ENCODE results near the gene ARHGEF39. TPM values are rescaled to one million over a fixed set of nuclear protein-coding genes. Genes with fewer than 3 reads are reported as not detected.

The ARHGEF39 gene
- total RNA-seq, 1 donor: 0.36 TPM

GRCh38 chr9:35673132-35674024, 8.4 kb upstream of the ARHGEF39 start, which contains the start of gene CA9:
CA9 (plus strand) TSS chr9:35673928; CDS start chr9:35673960, 32 bp downstream.
- Histone ChIP-seq H3K27ac (ENCODE audit: low read depth, low read length) (no peak within 1 kb of the TSS), H3K4me2 (ENCODE audit: insufficient read depth, low read length) (no peak within 1 kb of the TSS), H3K79me2 (ENCODE audit: insufficient read depth, low read length) (no peaks in the 10 kb centered on the region), H3K9me3 (ENCODE audit: low read depth, low read length) (no peaks in the 10 kb centered on the region), H3K4me1 (ENCODE audit: insufficient read depth, low read length) (no peaks in the 10 kb centered on the region), H2AFZ (ENCODE audit: low read length) (no peak within 1 kb of the TSS), H3K27me3 (ENCODE audit: insufficient read depth, low read length) (peaks cover 15% of the 10 kb centered on the region), H3K4me3 (ENCODE audit: insufficient read depth, low read length) (no peak within 1 kb of the TSS), H4K20me1 (ENCODE audit: insufficient read depth, low read length) (no peaks in the 10 kb centered on the region), H3K36me3 (ENCODE audit: insufficient read depth, low read length) (no peaks in the 10 kb centered on the region)
- peak; percentile 80 for DNase-seq (ENCODE audit: insufficient read length, low spot score, missing footprints)
- TF ChIP-seq CTCF (IDR thresholded peaks at IDR 0.05; ENCODE audit: extremely low read depth, low read depth, low read length): no peak

- H3K4me2 ChIP-seq (ENCODE audit: insufficient read depth, low read length): no peak overlapping the region
- H4K20me1 ChIP-seq (ENCODE audit: insufficient read depth, low read length): no peaks in the 10 kb centered on the region
- H3K9me3 ChIP-seq (ENCODE audit: low read depth, low read length): no peaks in the 10 kb centered on the region
These were observed 4.5 kb upstream of the ARHGEF39 start for GRCh38 chr9:35669331-35670145.

DNA sequence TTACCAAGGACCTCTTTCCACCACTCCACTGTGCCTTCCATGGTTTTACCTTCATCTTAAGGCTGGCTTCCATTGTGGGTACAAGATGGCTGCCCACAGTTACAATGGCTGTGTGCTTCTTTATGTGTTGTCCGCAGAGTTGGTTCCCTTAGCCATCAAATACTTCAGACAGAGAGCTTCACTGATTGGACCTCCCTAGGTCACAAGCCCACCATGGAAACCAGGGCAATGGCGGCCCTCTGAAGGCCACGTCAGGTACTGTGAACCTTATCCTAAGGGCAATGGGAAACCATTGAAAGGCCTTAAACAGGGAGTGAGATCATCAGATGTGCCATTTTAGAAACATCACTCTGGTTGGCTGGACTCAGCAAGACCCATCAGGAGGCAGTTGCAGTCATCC, 2.9 kb upstream of the ARHGEF39 start:
- TF ChIP-seq CTCF (IDR thresholded peaks at IDR 0.05; ENCODE audit: extremely low read depth, low read depth, low read length): no peak
- no peaks in the 10 kb centered on the region for H3K27me3 ChIP-seq (ENCODE audit: insufficient read depth, low read length)
- no peaks in the 10 kb centered on the region for H3K9me3 ChIP-seq (ENCODE audit: low read depth, low read length)
- H3K4me2 ChIP-seq (ENCODE audit: insufficient read depth, low read length): no peak overlapping the region
- no peaks in the 10 kb centered on the region for H3K79me2 ChIP-seq (ENCODE audit: insufficient read depth, low read length)
- no peak overlapping the region for H3K4me3 ChIP-seq (ENCODE audit: insufficient read depth, low read length)
- no peak overlapping the region for H3K27ac ChIP-seq (ENCODE audit: low read depth, low read length)
- no peaks in the 10 kb centered on the region for H3K36me3 ChIP-seq (ENCODE audit: insufficient read depth, low read length)
- H2AFZ ChIP-seq (ENCODE audit: low read length): no peak overlapping the region
- H3K4me1 ChIP-seq (ENCODE audit: insufficient read depth, low read length): peaks cover 15% of the 10 kb centered on the region
- DNase-seq (ENCODE audit: insufficient read length, low spot score, missing footprints): no peak
- H4K20me1 ChIP-seq (ENCODE audit: insufficient read depth, low read length): no peaks in the 10 kb centered on the region

More at GRCh38 chr9:35669331-35670145, 4.5 kb upstream of the ARHGEF39 start:
- no peak for DNase-seq (ENCODE audit: insufficient read length, low spot score, missing footprints)
- Histone ChIP-seq H3K79me2 (ENCODE audit: insufficient read depth, low read length) (no peaks in the 10 kb centered on the region), H3K4me3 (ENCODE audit: insufficient read depth, low read length) (no peak overlapping the region), H2AFZ (ENCODE audit: low read length) (no peak overlapping the region), H3K36me3 (ENCODE audit: insufficient read depth, low read length) (no peaks in the 10 kb centered on the region), H3K4me1 (ENCODE audit: insufficient read depth, low read length) (peaks cover 7% of the 10 kb centered on the region), H3K27ac (ENCODE audit: low read depth, low read length) (no peak overlapping the region), H3K27me3 (ENCODE audit: insufficient read depth, low read length) (peaks cover 8% of the 10 kb centered on the region)
- TF ChIP-seq CTCF (IDR thresholded peaks at IDR 0.05; ENCODE audit: extremely low read depth, low read depth, low read length): no peak

DNA sequence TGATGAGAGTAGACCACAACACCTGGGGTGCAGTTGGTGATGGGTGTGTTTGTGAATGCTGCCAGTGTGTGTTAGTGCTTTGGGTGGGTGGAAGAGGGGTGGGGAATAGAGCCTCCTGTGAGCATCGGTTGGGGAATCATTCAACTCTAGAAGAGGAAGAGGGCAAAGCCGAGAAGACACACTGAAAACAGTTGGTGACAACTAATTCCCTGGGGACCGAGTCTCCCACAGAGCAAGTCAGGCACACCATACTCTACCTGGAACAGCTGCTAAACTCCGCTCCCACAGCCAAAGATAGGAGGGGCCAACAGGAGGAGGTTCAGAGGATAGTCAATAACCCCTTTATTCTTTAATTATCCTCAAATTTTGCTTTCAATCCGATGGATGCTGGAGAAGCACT, 1.6 kb upstream of the ARHGEF39 start:
- Histone ChIP-seq H3K27me3 (ENCODE audit: insufficient read depth, low read length) (no peaks in the 10 kb centered on the region), H3K79me2 (ENCODE audit: insufficient read depth, low read length) (no peaks in the 10 kb centered on the region), H4K20me1 (ENCODE audit: insufficient read depth, low read length) (no peaks in the 10 kb centered on the region), H3K4me3 (ENCODE audit: insufficient read depth, low read length) (no peak overlapping the region), H3K4me1 (ENCODE audit: insufficient read depth, low read length) (peaks cover 15% of the 10 kb centered on the region), H3K4me2 (ENCODE audit: insufficient read depth, low read length) (no peak overlapping the region), H3K36me3 (ENCODE audit: insufficient read depth, low read length) (peaks cover 7% of the 10 kb centered on the region), H3K9me3 (ENCODE audit: low read depth, low read length) (no peaks in the 10 kb centered on the region), H2AFZ (ENCODE audit: low read length) (no peak overlapping the region), H3K27ac (ENCODE audit: low read depth, low read length) (no peak overlapping the region)
- no peak for TF ChIP-seq CTCF (IDR thresholded peaks at IDR 0.05; ENCODE audit: extremely low read depth, low read depth, low read length)
- DNase-seq (ENCODE audit: insufficient read length, low spot score, missing footprints): no peak
